Esophagus squamous epithelium (tissue), 5 donors: Measurements from ENCODE around the gene C9orf85. TPM values are rescaled to one million over a fixed set of nuclear protein-coding genes. Genes with fewer than 3 reads are reported as not detected.

Experiments used
- DNase-seq: peaks from one replicate; lab custom pipeline; 2025; lab: John Stamatoyannopoulos, UW
- H3K27ac ChIP-seq, 4 donors: fragments of 200-600 bp; sonication (generic); one replicate each; pipeline ENCODE4 v1.5.1; 2016 to 2019; ENCODE audit warnings: mild to moderate bottlenecking in 1 of 4
- H3K27me3 ChIP-seq, 4 donors: fragments of 200-600 bp; sonication (generic); 1 replicate in 3 of 4; 2 replicates in 1 of 4; pipeline versions ENCODE4 v1.5.1 to v1.6.0; 2017 to 2021; ENCODE audit warnings: antibody characterized with exemption in 1 of 4
- H3K36me3 ChIP-seq, 3 donors: fragments of 200-600 bp; sonication (generic); one replicate each; pipeline ENCODE4 v1.5.1; 2016 to 2019
- H3K4me1 ChIP-seq, 3 donors: fragments of 200-600 bp; sonication (generic); one replicate each; pipeline ENCODE4 v1.5.1; 2017 to 2019
- H3K4me3 ChIP-seq, 4 donors: fragments of 200-600 bp; sonication (generic); 1 replicate in 3 of 4; 2 replicates in 1 of 4; pipeline ENCODE4 v1.5.1; 2016 to 2019; ENCODE audit warnings: mild to moderate bottlenecking in 2 of 4, moderate library complexity in 1 of 4
- H3K9me3 ChIP-seq, 3 donors: fragments of 200-600 bp; sonication (generic); one replicate each; pipeline ENCODE4 v1.5.1; 2016 to 2019
- POLR2A ChIP-seq, 4 donors: fragments of 450-650 bp; IDR thresholded peaks; one replicate each; pipeline ENCODE4 v1.6.1; 2017; ENCODE audit warnings: antibody characterized with exemption in 4 of 4, mild to moderate bottlenecking in 4 of 4, moderate library complexity in 3 of 4
- whole genome bisulfite sequencing, 2 donors: methylation state at CpG; one replicate each; pipeline ENCODE4 v1.1.5; 2018; 5-methylcytosine and 5-hydroxymethylcytosine counted together
- intact Hi-C: fragments of 100-400 bp; cut with DNase I; formaldehyde crosslinking; loops from one replicate; pipeline ENCODE4 v1.15.0; 2022
- total RNA-seq, 4 donors: library from RNA; depleted of rRNA; stranded (reverse); fragments of >200 nt; gene quantifications; one replicate each; pipeline ENCODE4 v1.1.0, GENCODE V29; 2016
- TF ChIP-seq, protein P1 (sequence below), 6 experiments: fragments of 450-650 bp in 4 of 6; fragments of 200-600 bp in 2 of 6; sonication (generic) in 2 of 6; IDR thresholded peaks; one replicate each; pipeline ENCODE4 v1.5.1; 2016 to 2019; ENCODE audit warnings: antibody characterized with exemption in 6 of 6, mild to moderate bottlenecking in 4 of 6, moderate library complexity in 4 of 6
- donor health status: DM: yes; HTN: yes; CAD: no.

The C9orf85 gene
- total RNA-seq, 4 donors from 2014 or later, result 9.1 to 12.8 (median 10.4) TPM

DNA sequence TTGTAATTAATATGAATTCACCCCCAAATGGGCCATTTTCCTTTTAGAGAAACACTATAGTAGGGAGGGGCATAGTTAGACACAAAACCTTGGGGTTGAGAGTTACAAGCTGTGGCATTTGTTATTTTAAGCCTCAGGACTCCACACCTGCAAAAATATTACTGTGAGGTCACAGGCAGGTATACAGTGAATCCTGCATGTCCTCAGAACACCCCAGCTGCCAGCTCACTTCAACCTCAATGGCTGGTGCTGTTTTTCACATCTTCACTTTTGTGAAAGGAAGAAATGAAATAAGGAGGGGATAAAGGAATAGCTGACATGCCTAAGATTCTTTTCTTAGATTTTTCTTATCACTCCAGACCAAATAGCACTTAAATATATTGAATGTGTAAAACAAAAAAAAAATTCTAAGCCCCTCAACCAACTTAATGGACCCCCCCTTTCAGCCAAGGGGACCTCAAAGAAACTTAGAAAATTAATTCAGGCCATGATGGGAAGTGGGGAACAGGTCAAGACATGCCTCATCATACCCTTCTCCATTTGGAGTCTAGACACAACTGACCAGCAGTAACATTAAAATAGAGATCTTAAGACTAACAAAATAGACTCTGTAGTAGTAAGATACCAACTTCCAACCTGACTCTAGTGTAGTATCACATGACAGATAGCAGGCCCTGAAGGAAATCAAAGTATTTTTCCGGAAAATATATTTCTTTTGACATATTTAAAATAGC is 9.2 kb downstream of the C9orf85 start:
- Histone ChIP-seq H3K9me3 (no peaks in the 10 kb centered on the region), H3K4me1 (peaks cover 0 to 43% (median 0%) of the 10 kb centered on the region in 3 donors), H3K4me3 (no peak overlapping the region), H3K36me3 (peaks cover 0 to 14% (median 0%) of the 10 kb centered on the region in 3 donors), H3K27ac (no peak overlapping the region), H3K27me3 (no peaks in the 10 kb centered on the region)
- WGBS, 2 donors, result 79 to 91% methylated on average over 1 of the region's 1 CpG
- no peak for DNase-seq
- intact Hi-C loops, result no loop called here
- TF ChIP-seq, protein P1, sequence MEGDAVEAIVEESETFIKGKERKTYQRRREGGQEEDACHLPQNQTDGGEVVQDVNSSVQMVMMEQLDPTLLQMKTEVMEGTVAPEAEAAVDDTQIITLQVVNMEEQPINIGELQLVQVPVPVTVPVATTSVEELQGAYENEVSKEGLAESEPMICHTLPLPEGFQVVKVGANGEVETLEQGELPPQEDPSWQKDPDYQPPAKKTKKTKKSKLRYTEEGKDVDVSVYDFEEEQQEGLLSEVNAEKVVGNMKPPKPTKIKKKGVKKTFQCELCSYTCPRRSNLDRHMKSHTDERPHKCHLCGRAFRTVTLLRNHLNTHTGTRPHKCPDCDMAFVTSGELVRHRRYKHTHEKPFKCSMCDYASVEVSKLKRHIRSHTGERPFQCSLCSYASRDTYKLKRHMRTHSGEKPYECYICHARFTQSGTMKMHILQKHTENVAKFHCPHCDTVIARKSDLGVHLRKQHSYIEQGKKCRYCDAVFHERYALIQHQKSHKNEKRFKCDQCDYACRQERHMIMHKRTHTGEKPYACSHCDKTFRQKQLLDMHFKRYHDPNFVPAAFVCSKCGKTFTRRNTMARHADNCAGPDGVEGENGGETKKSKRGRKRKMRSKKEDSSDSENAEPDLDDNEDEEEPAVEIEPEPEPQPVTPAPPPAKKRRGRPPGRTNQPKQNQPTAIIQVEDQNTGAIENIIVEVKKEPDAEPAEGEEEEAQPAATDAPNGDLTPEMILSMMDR (IDR thresholded peaks at IDR 0.05), result no peak

- H3K27ac ChIP-seq, result no peak overlapping the region
- H3K9me3 ChIP-seq, result no peaks in the 10 kb centered on the region
- TF ChIP-seq, protein P1 (IDR thresholded peaks at IDR 0.05), result no peak
- no peak for TF ChIP-seq POLR2A (IDR thresholded peaks at IDR 0.05)
- H3K4me3 ChIP-seq, result no peak overlapping the region
- no peaks in the 10 kb centered on the region for H3K27me3 ChIP-seq
- DNase-seq, result no peak
- H3K4me1 ChIP-seq, result peaks cover 0 to 44% (median 0%) of the 10 kb centered on the region in 3 donors
- intact Hi-C loops, result no loop called here
- peaks cover 0 to 14% (median 0%) of the 10 kb centered on the region in 3 donors for H3K36me3 ChIP-seq
Measured at GRCh38 chr9:71921190-71921814, 9.9 kb downstream of the C9orf85 start.

DNA sequence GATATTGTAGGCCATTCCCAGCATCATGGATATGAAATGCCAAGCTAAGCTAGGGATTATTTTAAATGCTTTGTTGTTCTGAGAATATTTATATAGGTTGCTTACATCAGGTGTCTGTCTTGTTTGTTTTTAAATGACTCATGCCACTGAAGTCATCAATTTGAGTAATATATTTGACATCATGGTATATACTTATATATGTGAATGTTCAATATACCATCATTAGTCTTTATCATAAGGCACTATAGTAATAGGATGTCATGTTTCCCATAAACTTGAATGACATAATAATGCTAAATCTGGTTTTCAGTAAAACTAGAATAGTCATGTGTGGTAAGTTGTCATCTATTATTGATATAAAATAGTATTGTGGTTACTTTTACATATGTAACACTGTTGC is 13.1 kb downstream of the C9orf85 start:
- no peak overlapping the region for H3K4me3 ChIP-seq
- peaks cover 0 to 53% (median 0%) of the 10 kb centered on the region in 3 donors for H3K4me1 ChIP-seq
- H3K9me3 ChIP-seq, result no peaks in the 10 kb centered on the region
- TF ChIP-seq, protein P1 (IDR thresholded peaks at IDR 0.05), result no peak
- TF ChIP-seq POLR2A (IDR thresholded peaks at IDR 0.05), result no peak
- H3K36me3 ChIP-seq, result peaks cover 0 to 14% (median 0%) of the 10 kb centered on the region in 3 donors
- peak overlapping the region in 2 of 4 donors; percentile 21 to 36 for H3K27ac ChIP-seq
- no peaks in the 10 kb centered on the region for H3K27me3 ChIP-seq
- intact Hi-C loops, result no loop called here
- DNase-seq, result no peak

- TF ChIP-seq, protein P1 (IDR thresholded peaks at IDR 0.05), result no peak
- no peak for TF ChIP-seq POLR2A (IDR thresholded peaks at IDR 0.05)
- no peaks in the 10 kb centered on the region for H3K9me3 ChIP-seq
- H3K36me3 ChIP-seq, result peaks cover 0 to 14% (median 0%) of the 10 kb centered on the region in 3 donors
- H3K4me3 ChIP-seq, result no peak overlapping the region
- H3K27me3 ChIP-seq, result no peaks in the 10 kb centered on the region
- no peak overlapping the region for H3K27ac ChIP-seq
- intact Hi-C loops, result no loop called here
- DNase-seq, result no peak
- H3K4me1 ChIP-seq, result peaks cover 0 to 56% (median 0%) of the 10 kb centered on the region in 3 donors
Measured at GRCh38 chr9:71925834-71926233, 14.4 kb downstream of the C9orf85 start.

- DNase-seq, result no peak
- peaks cover 0 to 55% (median 0%) of the 10 kb centered on the region in 3 donors for H3K4me1 ChIP-seq
- H3K27ac ChIP-seq, result peak overlapping the region in 3 of 4 donors; percentile 7 to 76 (median 56)
- WGBS, 2 donors, result 95 to 100% methylated on average over 1 of the region's 1 CpG
- no peak overlapping the region for H3K4me3 ChIP-seq
- intact Hi-C loops, result no loop called here
- peaks cover 0 to under 1% (median 0%) of the 10 kb centered on the region in 3 donors for H3K36me3 ChIP-seq
- H3K27me3 ChIP-seq, result no peaks in the 10 kb centered on the region
- TF ChIP-seq POLR2A (IDR thresholded peaks at IDR 0.05), result no peak
- TF ChIP-seq, protein P1 (IDR thresholded peaks at IDR 0.05), result no peak
- no peaks in the 10 kb centered on the region for H3K9me3 ChIP-seq
Measured at GRCh38 chr9:71928376-71928775, 16.9 kb downstream of the C9orf85 start.
